Trophoblast cell (in vitro differentiated cells and primary cell): ENCODE measurements around the gene LHPP.
A peak's percentile ranks its signal among the peaks of the same experiment; 100 is the strongest.

Source experiments
- DNase-seq, 2 donors: peaks; one replicate each; pipeline ENCODE4 v3.0.0-alpha.2; 2016
- H2AFZ ChIP-seq: 2 replicates; pipeline ENCODE4 v1.6.1; 2013; ENCODE audit warnings: low read length, moderate library complexity, mild to moderate bottlenecking; ENCODE audit not compliant: insufficient read depth, poor library complexity
- H2AK5ac ChIP-seq: 2 replicates; pipeline ENCODE4 v1.6.1; 2013; ENCODE audit warnings: mild to moderate bottlenecking, low read length
- H2BK120ac ChIP-seq: 2 replicates; pipeline ENCODE4 v1.6.1; 2013; ENCODE audit warnings: low read length, mild to moderate bottlenecking, moderate library complexity; ENCODE audit not compliant: insufficient read depth, poor library complexity
- H2BK12ac ChIP-seq: 2 replicates; pipeline ENCODE4 v1.6.1; 2013; ENCODE audit warnings: mild to moderate bottlenecking, low read length, moderate library complexity
- H2BK5ac ChIP-seq: 2 replicates; pipeline ENCODE4 v1.6.1; 2013; ENCODE audit warnings: low read length, low read depth, moderate library complexity, mild to moderate bottlenecking; ENCODE audit not compliant: poor library complexity
- H3K14ac ChIP-seq: 2 replicates; pipeline ENCODE4 v1.6.1; 2013; ENCODE audit warnings: mild to moderate bottlenecking, low read length
- H3K18ac ChIP-seq: 2 replicates; pipeline ENCODE4 v1.6.1; 2013; ENCODE audit warnings: mild to moderate bottlenecking, low read length
- H3K23ac ChIP-seq: 2 replicates; pipeline ENCODE4 v1.6.1; 2013; ENCODE audit warnings: low read length
- H3K27ac ChIP-seq: 2 replicates; pipeline ENCODE4 v1.5.1; 2013; ENCODE audit warnings: low read depth, mild to moderate bottlenecking, inconsistent platforms, low read length, moderate library complexity
- H3K27me3 ChIP-seq: 2 replicates; pipeline ENCODE4 v1.6.1; 2013; ENCODE audit warnings: inconsistent platforms, mild to moderate bottlenecking, low read length, moderate library complexity; ENCODE audit not compliant: insufficient read depth
- H3K36me3 ChIP-seq, 2 experiments: 1 replicate in 1 of 2; 2 replicates in 1 of 2; pipeline ENCODE4 v1.6.1; 2013; ENCODE audit warnings: low read length in 2 of 2, mild to moderate bottlenecking in 2 of 2, moderate library complexity in 1 of 2; ENCODE audit not compliant: insufficient read depth in 2 of 2, control insufficient read depth in 1 of 2
- H3K4ac ChIP-seq: 2 replicates; pipeline ENCODE4 v1.6.1; 2013; ENCODE audit warnings: low read depth, mild to moderate bottlenecking, low read length, moderate library complexity
- H3K4me1 ChIP-seq, 2 experiments: 1 replicate in 1 of 2; 2 replicates in 1 of 2; pipeline ENCODE4 v1.6.1; 2013; ENCODE audit warnings: low read length in 2 of 2, mild to moderate bottlenecking in 2 of 2, moderate library complexity in 1 of 2; ENCODE audit not compliant: insufficient read depth in 2 of 2, control insufficient read depth in 1 of 2
- H3K4me2 ChIP-seq: 2 replicates; pipeline ENCODE4 v1.6.1; 2013; ENCODE audit warnings: inconsistent platforms, mild to moderate bottlenecking, low read length, moderate library complexity
- H3K4me3 ChIP-seq: 2 replicates; pipeline ENCODE4 v1.5.1; 2013; ENCODE audit warnings: mild to moderate bottlenecking, low read depth, low read length, inconsistent platforms
- H3K79me1 ChIP-seq: one replicate; pipeline ENCODE4 v1.6.1; 2013; ENCODE audit warnings: low read length
- H3K79me2 ChIP-seq: 2 replicates; pipeline ENCODE4 v1.6.1; 2013; ENCODE audit warnings: low read length, mild to moderate bottlenecking; ENCODE audit not compliant: control insufficient read depth, insufficient read depth, poor library complexity
- H3K9ac ChIP-seq: 2 replicates; pipeline ENCODE4 v1.6.1; 2013; ENCODE audit warnings: mild to moderate bottlenecking, low read length
- H3K9me3 ChIP-seq: 2 replicates; pipeline ENCODE4 v1.6.1; 2013; ENCODE audit warnings: low read depth, mild to moderate bottlenecking, control low read depth, inconsistent platforms, low read length; ENCODE audit not compliant: insufficient read depth
- H4K12ac ChIP-seq: 2 replicates; pipeline ENCODE4 v1.6.1; 2013; ENCODE audit warnings: low read depth, mild to moderate bottlenecking, low read length, moderate library complexity
- H4K8ac ChIP-seq: 2 replicates; pipeline ENCODE4 v1.6.1; 2013; ENCODE audit warnings: low read depth, mild to moderate bottlenecking, low read length, moderate library complexity
- H4K91ac ChIP-seq: one replicate; pipeline ENCODE4 v1.6.1; 2013; ENCODE audit warnings: low read depth, mild to moderate bottlenecking, low read length, moderate library complexity
- WGBS: extraction: QIAGEN DNeasy Blood & Tissue Kit; methylation state at CpG from one replicate; pipeline ENCODE4 v1.1.7; 2013; ENCODE audit warnings: missing lambda C conversion rate; ENCODE audit not compliant: insufficient read length, insufficient coverage; ENCODE audit errors: extremely low coverage; 5-methylcytosine and 5-hydroxymethylcytosine counted together

The LHPP gene

DNA sequence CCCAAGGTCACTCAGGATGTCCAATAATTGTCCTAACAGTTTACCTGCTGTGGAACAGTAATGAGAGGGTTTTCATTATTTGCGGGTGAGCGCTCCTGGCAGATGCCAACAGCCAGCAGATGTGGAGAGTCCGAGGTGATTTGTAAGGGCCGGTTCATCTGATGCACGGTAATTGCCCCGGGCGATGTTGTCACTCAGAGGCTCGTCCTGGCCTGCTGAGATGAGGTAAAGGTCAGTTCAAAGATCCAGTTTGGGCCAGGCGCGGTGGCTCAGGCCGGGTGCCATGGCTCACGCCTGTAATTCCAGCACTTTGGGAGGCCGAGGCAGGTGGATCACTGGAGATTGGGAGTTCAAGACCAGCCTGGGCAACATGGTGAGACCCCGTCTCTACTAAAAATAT is 16.9 kb downstream of the LHPP start:
- H3K79me1 ChIP-seq: no peaks in the 10 kb centered on the region
- no peak overlapping the region for H3K23ac ChIP-seq
- H2AK5ac ChIP-seq: no peak overlapping the region
- H4K12ac ChIP-seq: no peak overlapping the region
- H2BK120ac ChIP-seq: no peak overlapping the region
- no peak overlapping the region for H2BK12ac ChIP-seq
- no peaks in the 10 kb centered on the region for H3K27me3 ChIP-seq
- no peak overlapping the region for H3K18ac ChIP-seq
- H3K4me1 ChIP-seq: peaks cover 3 to 18% of the 10 kb centered on the region in 2 experiments
- H3K9ac ChIP-seq: no peak overlapping the region
- H4K8ac ChIP-seq: no peak overlapping the region
- DNase-seq: peak; percentile 93 to 96
- no peaks in the 10 kb centered on the region for H3K36me3 ChIP-seq
- no peak overlapping the region for H2BK5ac ChIP-seq
- no peak overlapping the region for H3K4me2 ChIP-seq
- no peaks in the 10 kb centered on the region for H3K79me2 ChIP-seq
- no peak overlapping the region for H3K4ac ChIP-seq
- no peak overlapping the region for H4K91ac ChIP-seq
- no peak overlapping the region for H3K27ac ChIP-seq
- WGBS: no CpG with 5 or more reads among the region's 14 CpGs
- H3K9me3 ChIP-seq: peaks cover 3% of the 10 kb centered on the region
- no peak overlapping the region for H3K14ac ChIP-seq
- no peak overlapping the region for H2AFZ ChIP-seq
- no peak overlapping the region for H3K4me3 ChIP-seq

DNA sequence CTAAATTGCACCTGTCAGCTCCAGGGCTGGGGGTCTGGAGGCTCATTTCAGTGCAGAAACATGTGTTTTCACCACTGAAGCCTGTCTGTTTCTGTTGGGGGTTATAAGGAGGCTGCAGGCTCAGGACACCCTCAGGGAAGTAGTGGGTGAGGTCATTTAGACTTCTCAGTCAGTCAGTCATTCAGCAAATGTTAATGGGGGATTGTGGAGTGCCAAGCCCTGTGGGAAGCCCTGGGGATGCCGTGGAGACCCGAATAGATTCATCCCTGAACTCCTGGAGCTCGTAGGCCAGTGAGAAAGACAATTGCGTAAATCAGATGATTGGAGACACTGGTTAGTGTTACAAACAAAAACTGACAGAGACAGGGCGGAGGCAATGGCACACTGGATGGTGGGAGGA is 19.2 kb downstream of the LHPP start:
- H3K9me3 ChIP-seq: peaks cover 3% of the 10 kb centered on the region
- H3K4me3 ChIP-seq: no peak overlapping the region
- no CpG with 5 or more reads among the region's 5 CpGs for WGBS
- H3K27ac ChIP-seq: no peak overlapping the region
- no peak overlapping the region for H3K4ac ChIP-seq
- H3K23ac ChIP-seq: no peak overlapping the region
- no peak overlapping the region for H4K12ac ChIP-seq
- H3K79me1 ChIP-seq: no peaks in the 10 kb centered on the region
- H3K14ac ChIP-seq: no peak overlapping the region
- H3K4me2 ChIP-seq: no peak overlapping the region
- H2BK5ac ChIP-seq: no peak overlapping the region
- H3K18ac ChIP-seq: no peak overlapping the region
- no peak overlapping the region for H2AK5ac ChIP-seq
- no peaks in the 10 kb centered on the region for H3K79me2 ChIP-seq
- H4K8ac ChIP-seq: no peak overlapping the region
- no peak for DNase-seq
- H3K36me3 ChIP-seq: no peaks in the 10 kb centered on the region
- no peak overlapping the region for H2AFZ ChIP-seq
- no peaks in the 10 kb centered on the region for H3K27me3 ChIP-seq
- H2BK12ac ChIP-seq: no peak overlapping the region
- no peak overlapping the region for H4K91ac ChIP-seq
- H2BK120ac ChIP-seq: no peak overlapping the region
- H3K9ac ChIP-seq: no peak overlapping the region
- H3K4me1 ChIP-seq: peaks cover 3 to 18% of the 10 kb centered on the region in 2 experiments

DNA sequence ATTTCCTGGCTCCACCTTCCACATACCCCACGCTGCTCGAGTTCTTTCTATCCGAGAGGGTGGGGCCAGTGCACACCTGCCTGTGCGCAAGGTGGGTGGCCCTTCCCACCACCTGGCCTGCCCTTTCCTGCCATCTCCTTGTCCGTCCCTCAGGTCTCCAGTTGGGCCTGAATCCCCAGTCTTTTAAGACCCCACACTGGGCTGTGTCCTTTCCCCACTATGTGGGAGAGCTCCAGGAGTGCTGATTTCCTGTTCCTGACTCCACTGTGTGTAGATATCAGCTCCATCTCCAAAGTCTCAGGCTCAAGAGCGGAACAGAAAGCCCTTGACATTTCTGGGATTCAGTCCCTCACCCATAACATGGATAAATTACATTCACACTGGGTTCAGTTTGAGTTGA is 20.1 kb downstream of the LHPP start:
- Histone ChIP-seq H4K8ac (no peak overlapping the region), H2AK5ac (no peak overlapping the region), H3K36me3 (no peaks in the 10 kb centered on the region), H3K9ac (no peak overlapping the region), H3K79me2 (no peaks in the 10 kb centered on the region), H3K23ac (no peak overlapping the region), H4K12ac (no peak overlapping the region), H3K4ac (no peak overlapping the region), H3K4me1 (peaks cover 3 to 18% of the 10 kb centered on the region in 2 experiments), H2BK120ac (no peak overlapping the region), H2BK12ac (no peak overlapping the region), H3K9me3 (peaks cover 3% of the 10 kb centered on the region), H2BK5ac (no peak overlapping the region), H3K27ac (no peak overlapping the region), H3K18ac (no peak overlapping the region), H2AFZ (no peak overlapping the region), H3K79me1 (no peaks in the 10 kb centered on the region), H3K4me3 (no peak overlapping the region), H3K4me2 (no peak overlapping the region), H4K91ac (no peak overlapping the region), H3K14ac (no peak overlapping the region), H3K27me3 (no peaks in the 10 kb centered on the region)
- no CpG with 5 or more reads among the region's 6 CpGs for WGBS
- no peak for DNase-seq

DNA sequence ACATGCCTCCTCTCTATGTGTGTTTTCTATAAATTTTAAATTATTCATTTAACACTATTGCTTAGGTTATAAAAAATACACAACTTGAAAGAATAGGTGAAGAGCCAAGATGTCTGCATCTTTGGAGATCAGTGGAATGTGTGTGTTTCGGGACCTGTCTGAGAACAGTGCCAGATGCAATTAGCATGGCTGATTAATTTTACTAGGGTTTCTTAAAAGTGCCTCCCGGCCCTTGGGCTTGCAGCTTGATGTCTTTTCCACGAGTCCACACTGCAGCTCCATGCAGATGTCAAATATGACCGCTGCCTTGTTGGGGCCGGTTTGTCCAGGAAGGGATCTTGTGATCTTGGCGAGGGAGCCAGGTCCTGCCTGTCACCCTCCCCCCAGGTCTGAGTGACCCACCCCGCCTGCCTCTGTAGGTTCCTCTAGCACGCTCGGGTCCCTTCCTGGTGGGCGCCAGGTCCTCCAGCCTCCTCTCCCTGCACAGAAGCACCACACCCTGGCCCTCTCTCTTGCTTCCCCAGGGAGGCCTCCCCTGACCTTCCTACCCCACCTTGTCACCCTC is 20.7 kb downstream of the LHPP start:
- H2AFZ ChIP-seq: no peak overlapping the region
- H3K27me3 ChIP-seq: no peaks in the 10 kb centered on the region
- no peak overlapping the region for H3K4ac ChIP-seq
- no peaks in the 10 kb centered on the region for H3K79me2 ChIP-seq
- H3K23ac ChIP-seq: no peak overlapping the region
- no peaks in the 10 kb centered on the region for H3K79me1 ChIP-seq
- peaks cover 3 to 18% of the 10 kb centered on the region in 2 experiments for H3K4me1 ChIP-seq
- no peak overlapping the region for H4K91ac ChIP-seq
- H3K18ac ChIP-seq: no peak overlapping the region
- no peak overlapping the region for H4K8ac ChIP-seq
- no peak overlapping the region for H2AK5ac ChIP-seq
- H3K27ac ChIP-seq: no peak overlapping the region
- H2BK5ac ChIP-seq: no peak overlapping the region
- H3K36me3 ChIP-seq: no peaks in the 10 kb centered on the region
- no peak overlapping the region for H3K9ac ChIP-seq
- no peak overlapping the region for H3K14ac ChIP-seq
- H3K4me3 ChIP-seq: no peak overlapping the region
- WGBS: no CpG with 5 or more reads among the region's 10 CpGs
- no peak overlapping the region for H3K4me2 ChIP-seq
- H4K12ac ChIP-seq: no peak overlapping the region
- H3K9me3 ChIP-seq: peaks cover 3% of the 10 kb centered on the region
- no peak for DNase-seq
- no peak overlapping the region for H2BK120ac ChIP-seq
- H2BK12ac ChIP-seq: no peak overlapping the region
